ENCODE data around the gene ANLN.
A peak's percentile ranks its signal among the peaks of the same experiment; 100 is the strongest.

The ANLN gene

DNA sequence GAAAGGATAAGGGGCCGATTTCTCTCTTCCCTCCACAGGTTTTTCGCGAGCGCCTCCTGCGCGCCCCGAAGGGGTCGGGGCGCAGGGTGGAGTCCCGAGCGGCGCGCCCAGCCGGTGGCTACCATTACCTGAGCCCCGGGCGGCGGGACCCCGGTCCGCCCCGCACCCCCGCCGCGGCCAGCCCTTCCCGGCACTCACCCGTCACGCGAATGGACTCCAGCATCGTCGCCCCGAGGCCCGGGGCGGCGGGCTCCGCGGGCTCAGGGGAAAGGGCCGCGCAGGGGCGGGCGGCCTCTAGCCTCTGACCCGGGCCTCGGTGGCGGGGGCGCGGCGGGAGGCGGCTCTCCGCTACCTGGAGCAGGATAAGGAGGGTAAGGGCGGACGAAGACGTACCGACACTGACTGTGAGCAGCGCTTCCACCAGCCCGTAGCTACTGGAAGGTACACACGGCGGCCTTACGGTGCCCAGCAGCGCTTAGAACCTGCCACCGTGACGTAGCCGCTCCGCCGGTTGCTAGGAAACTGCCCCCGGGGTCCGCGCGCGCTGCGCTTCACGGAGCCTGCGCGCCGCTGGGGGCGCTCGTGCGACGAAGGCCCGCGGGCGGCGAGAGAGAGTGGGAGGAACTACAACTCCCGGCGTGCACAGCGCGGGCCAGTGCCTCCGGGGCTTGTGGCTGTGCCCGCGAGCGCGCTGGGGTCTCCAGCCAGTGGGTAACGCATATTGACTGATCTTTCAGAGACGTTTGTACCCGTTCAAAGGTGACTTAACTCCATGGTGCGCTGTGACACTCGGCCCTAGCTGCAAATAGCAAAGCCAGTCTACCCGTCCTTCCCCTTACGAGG is 22.7 kb upstream of the ANLN start:
- CTCF ChIA-PET = interaction anchor here (0.6 to 2.8 kb wide), 14 partner anchors 9 to 257 kb away, joined by 3 to 26 read pairs (median 4); partner anchors contain the start of gene ANLN
- H3K27ac ChIP-seq (ENCODE audit: extremely low read depth, low read depth, low read length) = peak overlapping the region; percentile 80
- TF ChIP-seq ZNF658 (tag by site-specific recombination; IDR thresholded peaks at IDR 0.05) = no peak
- no peak; the same call in 1 of the 2 replicates for TF ChIP-seq KLF8 (tag by site-specific recombination; IDR thresholded peaks at IDR 0.05)
- no peak for TF ChIP-seq ZNF202 (tag by site-specific recombination; IDR thresholded peaks at IDR 0.05; ENCODE audit: borderline replicate concordance)
- TF ChIP-seq KLF7 (tag by site-specific recombination; IDR thresholded peaks at IDR 0.05; ENCODE audit: borderline replicate concordance) = no peak
- no peak for TF ChIP-seq ZNF529 (tag by site-specific recombination; IDR thresholded peaks at IDR 0.05; ENCODE audit: insufficient replicate concordance)
- TF ChIP-seq ZNF629 (tag by site-specific recombination; IDR thresholded peaks at IDR 0.05) = peak; percentile 85
- TF ChIP-seq HOXA7 (CRISPR knock-in tag; IDR thresholded peaks at IDR 0.05; ENCODE audit: borderline replicate concordance) = no peak
- peak; percentile 72 for TF ChIP-seq ZXDB (tag by site-specific recombination; IDR thresholded peaks at IDR 0.05)
- TF ChIP-seq, protein P1, sequence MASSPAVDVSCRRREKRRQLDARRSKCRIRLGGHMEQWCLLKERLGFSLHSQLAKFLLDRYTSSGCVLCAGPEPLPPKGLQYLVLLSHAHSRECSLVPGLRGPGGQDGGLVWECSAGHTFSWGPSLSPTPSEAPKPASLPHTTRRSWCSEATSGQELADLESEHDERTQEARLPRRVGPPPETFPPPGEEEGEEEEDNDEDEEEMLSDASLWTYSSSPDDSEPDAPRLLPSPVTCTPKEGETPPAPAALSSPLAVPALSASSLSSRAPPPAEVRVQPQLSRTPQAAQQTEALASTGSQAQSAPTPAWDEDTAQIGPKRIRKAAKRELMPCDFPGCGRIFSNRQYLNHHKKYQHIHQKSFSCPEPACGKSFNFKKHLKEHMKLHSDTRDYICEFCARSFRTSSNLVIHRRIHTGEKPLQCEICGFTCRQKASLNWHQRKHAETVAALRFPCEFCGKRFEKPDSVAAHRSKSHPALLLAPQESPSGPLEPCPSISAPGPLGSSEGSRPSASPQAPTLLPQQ (tag by site-specific recombination; IDR thresholded peaks at IDR 0.05) = 0 out of 2 replicates have a peak, but pooled peaks have one; percentile 12
- peak; percentile 44; the same call in 1 of the 2 replicates for TF ChIP-seq ZBTB17 (tag by site-specific recombination; IDR thresholded peaks at IDR 0.05)
- TF ChIP-seq ZNF560 (tag by site-specific recombination; IDR thresholded peaks at IDR 0.05; ENCODE audit: borderline replicate concordance) = no peak
- no peak for TF ChIP-seq ZNF777 (tag by site-specific recombination; IDR thresholded peaks at IDR 0.05; ENCODE audit: borderline replicate concordance)
- TF ChIP-seq, protein P2, sequence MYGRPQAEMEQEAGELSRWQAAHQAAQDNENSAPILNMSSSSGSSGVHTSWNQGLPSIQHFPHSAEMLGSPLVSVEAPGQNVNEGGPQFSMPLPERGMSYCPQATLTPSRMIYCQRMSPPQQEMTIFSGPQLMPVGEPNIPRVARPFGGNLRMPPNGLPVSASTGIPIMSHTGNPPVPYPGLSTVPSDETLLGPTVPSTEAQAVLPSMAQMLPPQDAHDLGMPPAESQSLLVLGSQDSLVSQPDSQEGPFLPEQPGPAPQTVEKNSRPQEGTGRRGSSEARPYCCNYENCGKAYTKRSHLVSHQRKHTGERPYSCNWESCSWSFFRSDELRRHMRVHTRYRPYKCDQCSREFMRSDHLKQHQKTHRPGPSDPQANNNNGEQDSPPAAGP (tag by site-specific recombination; IDR thresholded peaks at IDR 0.05) = 0 out of 2 replicates have a peak, but pooled peaks have one; percentile 23
- no peak for TF ChIP-seq ZNF521 (tag by site-specific recombination; IDR thresholded peaks at IDR 0.05)
- no peak for TF ChIP-seq ZNF501 (tag by site-specific recombination; IDR thresholded peaks at IDR 0.05)
- TF ChIP-seq, protein P3, sequence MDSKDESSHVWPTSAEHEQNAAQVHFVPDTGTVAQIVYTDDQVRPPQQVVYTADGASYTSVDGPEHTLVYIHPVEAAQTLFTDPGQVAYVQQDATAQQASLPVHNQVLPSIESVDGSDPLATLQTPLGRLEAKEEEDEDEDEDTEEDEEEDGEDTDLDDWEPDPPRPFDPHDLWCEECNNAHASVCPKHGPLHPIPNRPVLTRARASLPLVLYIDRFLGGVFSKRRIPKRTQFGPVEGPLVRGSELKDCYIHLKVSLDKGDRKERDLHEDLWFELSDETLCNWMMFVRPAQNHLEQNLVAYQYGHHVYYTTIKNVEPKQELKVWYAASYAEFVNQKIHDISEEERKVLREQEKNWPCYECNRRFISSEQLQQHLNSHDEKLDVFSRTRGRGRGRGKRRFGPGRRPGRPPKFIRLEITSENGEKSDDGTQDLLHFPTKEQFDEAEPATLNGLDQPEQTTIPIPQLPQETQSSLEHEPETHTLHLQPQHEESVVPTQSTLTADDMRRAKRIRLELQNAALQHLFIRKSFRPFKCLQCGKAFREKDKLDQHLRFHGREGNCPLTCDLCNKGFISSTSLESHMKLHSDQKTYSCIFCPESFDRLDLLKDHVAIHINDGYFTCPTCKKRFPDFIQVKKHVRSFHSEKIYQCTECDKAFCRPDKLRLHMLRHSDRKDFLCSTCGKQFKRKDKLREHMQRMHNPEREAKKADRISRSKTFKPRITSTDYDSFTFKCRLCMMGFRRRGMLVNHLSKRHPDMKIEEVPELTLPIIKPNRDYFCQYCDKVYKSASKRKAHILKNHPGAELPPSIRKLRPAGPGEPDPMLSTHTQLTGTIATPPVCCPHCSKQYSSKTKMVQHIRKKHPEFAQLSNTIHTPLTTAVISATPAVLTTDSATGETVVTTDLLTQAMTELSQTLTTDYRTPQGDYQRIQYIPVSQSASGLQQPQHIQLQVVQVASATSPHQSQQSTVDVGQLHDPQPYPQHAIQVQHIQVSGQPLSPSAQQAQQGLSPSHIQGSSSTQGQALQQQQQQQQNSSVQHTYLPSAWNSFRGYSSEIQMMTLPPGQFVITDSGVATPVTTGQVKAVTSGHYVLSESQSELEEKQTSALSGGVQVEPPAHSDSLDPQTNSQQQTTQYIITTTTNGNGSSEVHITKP (tag by site-specific recombination; IDR thresholded peaks at IDR 0.05) = peak; percentile 44; the same call in 1 of the 2 replicates
- TF ChIP-seq ZNF274 (IDR thresholded peaks at IDR 0.05; ENCODE audit: low read length) = no peak
- no peak for TF ChIP-seq ZNF274 (tag by site-specific recombination; IDR thresholded peaks at IDR 0.05; ENCODE audit: borderline replicate concordance)
- TF ChIP-seq KLF10 (tag by site-specific recombination; IDR thresholded peaks at IDR 0.05) = no peak
- no peak for TF ChIP-seq ZNF24 (tag by site-specific recombination; IDR thresholded peaks at IDR 0.05)
- TF ChIP-seq ZBTB7A (tag by site-specific recombination; IDR thresholded peaks at IDR 0.05; ENCODE audit: low read depth) = no peak
- TF ChIP-seq ZNF610 (tag by site-specific recombination; IDR thresholded peaks at IDR 0.05; ENCODE audit: borderline replicate concordance) = 0 out of 2 replicates have a peak, but pooled peaks have one; percentile 33
- no peak for TF ChIP-seq ZBTB48 (tag by site-specific recombination; IDR thresholded peaks at IDR 0.05)
- no peak for TF ChIP-seq ZNF776 (tag by site-specific recombination; IDR thresholded peaks at IDR 0.05; ENCODE audit: borderline replicate concordance)
- peak; percentile 88 for TF ChIP-seq ZBTB8A (tag by site-specific recombination; IDR thresholded peaks at IDR 0.05)
- TF ChIP-seq, protein P4, sequence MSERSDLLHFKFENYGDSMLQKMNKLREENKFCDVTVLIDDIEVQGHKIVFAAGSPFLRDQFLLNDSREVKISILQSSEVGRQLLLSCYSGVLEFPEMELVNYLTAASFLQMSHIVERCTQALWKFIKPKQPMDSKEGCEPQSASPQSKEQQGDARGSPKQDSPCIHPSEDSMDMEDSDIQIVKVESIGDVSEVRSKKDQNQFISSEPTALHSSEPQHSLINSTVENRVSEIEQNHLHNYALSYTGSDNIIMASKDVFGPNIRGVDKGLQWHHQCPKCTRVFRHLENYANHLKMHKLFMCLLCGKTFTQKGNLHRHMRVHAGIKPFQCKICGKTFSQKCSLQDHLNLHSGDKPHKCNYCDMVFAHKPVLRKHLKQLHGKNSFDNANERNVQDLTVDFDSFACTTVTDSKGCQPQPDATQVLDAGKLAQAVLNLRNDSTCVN (tag by site-specific recombination; optimal IDR thresholded peaks at IDR 0.05) = peak; percentile 94
- TF ChIP-seq ZBTB1 (tag by site-specific recombination; IDR thresholded peaks at IDR 0.05) = no peak

More for the DNA sequence above, 22.7 kb upstream of the ANLN start:
- Histone ChIP-seq H3K36me3 (ENCODE audit: control insufficient read depth in 2 of 2, insufficient read depth in 1 of 2, low read length in 2 of 2) (peaks cover 0 to 3% of the 10 kb centered on the region in 2 experiments; a peak in 1 of 3 replicates), H3K4me3 (ENCODE audit: low read depth, low read length) (peak overlapping the region; percentile 84), H3K9me3 (ENCODE audit: control insufficient read depth, insufficient read depth, low read depth, low read length) (no peaks in the 10 kb centered on the region), H3K4me1 (ENCODE audit: control insufficient read depth, insufficient read depth, low read length) (peaks cover 5% of the 10 kb centered on the region; the same call in 1 of the 2 replicates)
- POLR2A ChIA-PET = interaction anchor here (0.5 to 2.0 kb wide), 4 partner anchors 21 to 51 kb away, joined by 3 to 15 read pairs (median 6); partner anchors contain the start of gene ANLN

Data from HEK293 (cell line).